GM21423 (cell line): Measurements from ENCODE around the gene SEBOX.

Experiments
- ATAC-seq: cut with Tn5 transposase; IDR thresholded peaks from one replicate; pipeline ENCODE4 v1.9.1; 2021; ENCODE audit warnings: mild to moderate bottlenecking, moderate library complexity; ENCODE audit not compliant: unreplicated experiment

SEBOX gene

GRCh38 chr17:28364665-28365363 lies at the start of gene SEBOX:
Gene SEBOX (minus strand): TSS chr17:28365199. CDS start chr17:28365151, 48 bp downstream.
- no peak for ATAC-seq

- no peak for ATAC-seq
Observed at GRCh38 chr17:28413804-28414203, 48.8 kb upstream of the SEBOX start.

- ATAC-seq, result no peak
Observed at GRCh38 chr17:28412099-28412498, 47.1 kb upstream of the SEBOX start.

GRCh38 chr17:28407974-28408306 lies 42.9 kb upstream of the SEBOX start:
- no peak for ATAC-seq

- ATAC-seq, result no peak
Observed at GRCh38 chr17:28407130-28407973, 42.4 kb upstream of the SEBOX start.

GRCh38 chr17:28406473-28406814 lies 41.4 kb upstream of the SEBOX start:
- ATAC-seq, result no peak

GRCh38 chr17:28405632-28406472 lies 40.9 kb upstream of the SEBOX start, which contains the start of gene SLC46A1:
Gene SLC46A1 (minus strand): TSS chr17:28406212. CDS start chr17:28406114, 98 bp downstream.
- no peak for ATAC-seq

- no peak for ATAC-seq
Observed at GRCh38 chr17:28404812-28405570, 40.0 kb upstream of the SEBOX start.

GRCh38 chr17:28404461-28404811 lies 39.4 kb upstream of the SEBOX start:
- no peak for ATAC-seq

- ATAC-seq, result no peak
Observed at GRCh38 chr17:28404007-28404406, 39.0 kb upstream of the SEBOX start.

GRCh38 chr17:28402844-28403243 lies 37.8 kb upstream of the SEBOX start:
- ATAC-seq, result no peak

GRCh38 chr17:28402224-28402630 lies 37.2 kb upstream of the SEBOX start:
- no peak for ATAC-seq

GRCh38 chr17:28399808-28400207 lies 34.8 kb upstream of the SEBOX start:
- ATAC-seq, result no peak

GRCh38 chr17:28398280-28398981 lies 33.4 kb upstream of the SEBOX start:
- ATAC-seq, result no peak

GRCh38 chr17:28397687-28398279 lies 32.8 kb upstream of the SEBOX start:
- ATAC-seq, result no peak

GRCh38 chr17:28397275-28397674 lies 32.3 kb upstream of the SEBOX start:
- no peak for ATAC-seq

- ATAC-seq, result no peak
Observed at GRCh38 chr17:28396635-28397239, 31.7 kb upstream of the SEBOX start.

- ATAC-seq, result no peak
Observed at GRCh38 chr17:28395968-28396367, 31.0 kb upstream of the SEBOX start.

- no peak for ATAC-seq
Observed at GRCh38 chr17:28395426-28395825, 30.4 kb upstream of the SEBOX start.
